BLaER1 treated with 17β-estradiol and CSF1 and Interleukin-3, amounts not matched to agents 10 nM and 100 nM (cell line): ENCODE results near the gene IFNK.
A peak's percentile ranks its signal among the peaks of the same experiment; 100 is the strongest.

Source experiments
- H3K27ac ChIP-seq, 11 experiments: shearing (Covaris generic); formaldehyde crosslinking; 2 replicates each; pipeline ENCODE4 v1.8.1; 2022
- H3K27me3 ChIP-seq, 11 experiments: shearing (Covaris generic); formaldehyde crosslinking; 2 replicates each; pipeline ENCODE4 v1.8.1; 2022
- H3K36me3 ChIP-seq, 11 experiments: shearing (Covaris generic); formaldehyde crosslinking; 2 replicates each; pipeline ENCODE4 v1.8.1; 2022
- H3K4me1 ChIP-seq, 10 experiments: shearing (Covaris generic); formaldehyde crosslinking; 2 replicates each; pipeline ENCODE4 v1.8.1; 2022
- H3K4me2 ChIP-seq, 11 experiments: shearing (Covaris generic); formaldehyde crosslinking; 2 replicates each; pipeline ENCODE4 v1.8.1; 2022
- H3K4me3 ChIP-seq, 10 experiments: shearing (Covaris generic); formaldehyde crosslinking; 2 replicates each; pipeline ENCODE4 v1.8.1; 2022
- H3K9ac ChIP-seq, 11 experiments: shearing (Covaris generic); formaldehyde crosslinking; 2 replicates each; pipeline ENCODE4 v1.8.1; 2022
- H3K9me3 ChIP-seq, 11 experiments: shearing (Covaris generic); formaldehyde crosslinking; replicated peaks in 1 of 11; 2 replicates each; pipeline ENCODE4 v1.8.1; 2022
- H4K20me1 ChIP-seq, 11 experiments: shearing (Covaris generic); formaldehyde crosslinking; 2 replicates each; pipeline ENCODE4 v1.8.1; 2022
- Cebpa-rat ChIP-seq, 11 experiments: shearing (Covaris generic); IDR thresholded peaks; 2 replicates each; pipeline ENCODE4 v1.8.1; 2022

The IFNK gene, protein sequence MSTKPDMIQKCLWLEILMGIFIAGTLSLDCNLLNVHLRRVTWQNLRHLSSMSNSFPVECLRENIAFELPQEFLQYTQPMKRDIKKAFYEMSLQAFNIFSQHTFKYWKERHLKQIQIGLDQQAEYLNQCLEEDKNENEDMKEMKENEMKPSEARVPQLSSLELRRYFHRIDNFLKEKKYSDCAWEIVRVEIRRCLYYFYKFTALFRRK

DNA sequence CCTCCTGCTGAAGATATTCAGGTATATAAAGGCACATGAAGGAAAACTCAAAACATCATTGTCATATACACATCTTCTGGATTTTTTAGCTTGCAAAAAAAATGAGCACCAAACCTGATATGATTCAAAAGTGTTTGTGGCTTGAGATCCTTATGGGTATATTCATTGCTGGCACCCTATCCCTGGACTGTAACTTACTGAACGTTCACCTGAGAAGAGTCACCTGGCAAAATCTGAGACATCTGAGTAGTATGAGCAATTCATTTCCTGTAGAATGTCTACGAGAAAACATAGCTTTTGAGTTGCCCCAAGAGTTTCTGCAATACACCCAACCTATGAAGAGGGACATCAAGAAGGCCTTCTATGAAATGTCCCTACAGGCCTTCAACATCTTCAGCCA lies at the start of gene IFNK:
Gene IFNK, plus strand, starts transcription at position 55 of the 400 bp plus-strand sequence. Its CDS starts 47 bp downstream, at position 102.
- H3K27ac ChIP-seq: no peak within 1 kb of the TSS
- H4K20me1 ChIP-seq: peaks cover 0 to 73% (median 0%) of the 10 kb centered on the region in 11 experiments; a peak in 2 of 22 replicates
- TF ChIP-seq Cebpa-rat (IDR thresholded peaks at IDR 0.05): no peak
- peak within 1 kb of the TSS in 5 of 11 experiments; percentile 34 to 53 (median 44); a peak in 10 of 22 replicates for H3K4me2 ChIP-seq
- no peaks in the 10 kb centered on the region for H3K9me3 ChIP-seq
- H3K4me1 ChIP-seq: peaks cover 6 to 37% (median 12%) of the 10 kb centered on the region in 10 experiments; a peak in 19 of 20 replicates
- no peak within 1 kb of the TSS for H3K9ac ChIP-seq
- H3K4me3 ChIP-seq: no peak within 1 kb of the TSS
- peaks cover 6 to 16% (median 11%) of the 10 kb centered on the region in 11 experiments; a peak in 18 of 22 replicates for H3K27me3 ChIP-seq
- H3K36me3 ChIP-seq: peaks cover 0 to 42% (median 0%) of the 10 kb centered on the region in 11 experiments; a peak in 2 of 22 replicates

DNA sequence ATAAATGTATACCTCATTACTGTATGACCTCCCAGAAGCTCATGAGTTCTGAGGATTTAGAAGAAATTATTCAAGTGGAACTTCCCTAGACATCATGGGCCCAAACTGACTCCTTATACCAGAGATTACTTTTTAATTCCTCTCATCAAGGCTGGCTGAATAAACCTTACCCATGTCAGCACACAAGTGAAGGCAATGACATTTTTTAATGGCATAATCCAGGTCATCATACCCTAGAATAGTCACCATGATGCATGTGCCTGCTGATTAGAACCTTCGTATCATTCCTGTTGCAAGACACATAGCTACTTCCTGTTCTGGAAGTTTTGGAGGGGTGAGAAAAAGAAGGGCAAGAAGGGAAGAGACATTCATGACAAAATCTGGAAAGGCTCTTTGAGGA lies 49.8 kb upstream of the IFNK start:
- peak overlapping the region in 7 of 11 experiments; percentile 4 to 81 (median 71); a peak in 14 of 22 replicates for H3K4me2 ChIP-seq
- H3K27ac ChIP-seq: peak overlapping the region in 2 of 11 experiments; percentile 20 to 45; a peak in 4 of 22 replicates
- peaks cover 13 to 28% (median 19%) of the 10 kb centered on the region in 11 experiments for H3K9me3 ChIP-seq
- no peak overlapping the region for H3K4me3 ChIP-seq
- peaks cover 45 to 89% (median 55%) of the 10 kb centered on the region in 10 experiments for H3K4me1 ChIP-seq
- H3K9ac ChIP-seq: no peak overlapping the region
- no peaks in the 10 kb centered on the region for H3K27me3 ChIP-seq
- no peaks in the 10 kb centered on the region for H4K20me1 ChIP-seq
- TF ChIP-seq Cebpa-rat (IDR thresholded peaks at IDR 0.05): no peak
- peaks cover 0 to 20% (median 0%) of the 10 kb centered on the region in 11 experiments; a peak in 4 of 22 replicates for H3K36me3 ChIP-seq

- no peak for TF ChIP-seq Cebpa-rat (IDR thresholded peaks at IDR 0.05)
- Histone ChIP-seq H3K9me3 (peaks cover 17 to 36% (median 26%) of the 10 kb centered on the region in 11 experiments), H3K9ac (no peak overlapping the region), H3K27me3 (no peaks in the 10 kb centered on the region), H3K27ac (peak overlapping the region in 1 of 11 experiments; percentile 27; a peak in 1 of 22 replicates), H3K36me3 (peaks cover 0 to 20% (median 0%) of the 10 kb centered on the region in 11 experiments; a peak in 4 of 22 replicates), H4K20me1 (no peaks in the 10 kb centered on the region), H3K4me1 (peaks cover 43 to 89% (median 54%) of the 10 kb centered on the region in 10 experiments), H3K4me2 (peak overlapping the region in 4 of 11 experiments; percentile 41 to 81 (median 74); a peak in 7 of 22 replicates), H3K4me3 (no peak overlapping the region)
Measured at GRCh38 chr9:27475057-27475595, 49.0 kb upstream of the IFNK start.

DNA sequence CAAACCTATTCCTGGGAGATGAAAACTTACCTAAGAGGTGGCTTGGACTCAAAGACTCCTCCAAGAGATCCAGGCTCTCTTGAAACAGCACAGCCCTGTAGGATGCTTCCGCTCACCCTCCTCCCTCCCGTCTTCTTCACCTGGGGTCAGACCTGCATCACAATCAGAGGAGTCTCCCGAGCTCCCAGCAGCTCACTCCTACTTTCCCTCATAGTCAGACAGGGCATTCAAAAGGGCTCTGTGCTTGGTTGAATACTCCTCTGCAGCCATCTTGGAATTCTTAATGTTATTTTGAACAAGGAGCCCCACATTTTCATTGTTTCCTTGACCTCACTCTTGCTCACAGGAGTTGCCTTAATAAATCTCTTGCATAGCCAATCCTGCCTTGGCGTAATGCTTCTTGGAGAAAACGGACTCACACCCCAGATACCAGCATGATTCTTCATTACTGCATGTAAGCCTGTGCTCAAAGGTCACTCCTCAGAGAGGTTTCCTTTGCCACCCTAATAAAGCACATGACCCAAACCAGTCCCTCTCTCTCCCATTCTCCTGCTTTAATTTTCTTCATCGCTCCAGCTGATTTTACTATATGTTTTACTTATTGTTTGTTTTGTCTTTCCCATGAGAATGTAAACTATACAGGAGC lies 47.1 kb upstream of the IFNK start:
- Histone ChIP-seq H3K4me2 (peak overlapping the region in 2 of 11 experiments; percentile 12 to 50; a peak in 3 of 22 replicates), H3K9me3 (peaks cover 17 to 40% (median 29%) of the 10 kb centered on the region in 11 experiments), H3K27me3 (no peaks in the 10 kb centered on the region), H3K9ac (no peak overlapping the region), H3K4me1 (peaks cover 25 to 89% (median 49%) of the 10 kb centered on the region in 10 experiments), H3K27ac (no peak overlapping the region), H4K20me1 (no peaks in the 10 kb centered on the region), H3K36me3 (peaks cover 0 to 20% (median 0%) of the 10 kb centered on the region in 11 experiments; a peak in 4 of 22 replicates), H3K4me3 (no peak overlapping the region)
- no peak for TF ChIP-seq Cebpa-rat (IDR thresholded peaks at IDR 0.05)

DNA sequence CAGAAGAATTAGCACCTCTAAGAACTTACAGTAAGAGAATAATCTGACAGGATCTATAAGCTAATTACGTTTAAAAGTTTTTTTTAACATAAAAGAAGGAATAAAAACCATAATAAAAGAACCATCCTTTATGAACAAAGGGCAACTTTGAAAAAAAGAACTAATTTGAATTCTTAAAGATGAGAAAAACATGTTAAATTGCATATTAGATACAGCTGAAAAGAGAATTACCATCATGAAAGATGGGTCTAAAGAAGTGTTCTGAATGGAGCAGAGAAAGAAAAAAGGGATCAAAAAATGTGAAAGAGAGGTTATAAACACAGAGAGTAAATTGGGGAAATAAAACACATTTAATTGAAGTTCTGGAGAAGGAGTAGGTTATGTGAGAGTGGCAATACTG lies 45.8 kb upstream of the IFNK start:
- peaks cover 0 to 20% (median 0%) of the 10 kb centered on the region in 11 experiments; a peak in 4 of 22 replicates for H3K36me3 ChIP-seq
- no peak overlapping the region; a peak in 1 of 22 replicates for H3K27ac ChIP-seq
- H4K20me1 ChIP-seq: no peaks in the 10 kb centered on the region
- H3K4me3 ChIP-seq: no peak overlapping the region
- no peak overlapping the region for H3K9ac ChIP-seq
- H3K4me2 ChIP-seq: peak overlapping the region in 1 of 11 experiments; percentile 12; a peak in 1 of 22 replicates
- H3K9me3 ChIP-seq: peaks cover 17 to 40% (median 29%) of the 10 kb centered on the region in 11 experiments
- H3K27me3 ChIP-seq: no peaks in the 10 kb centered on the region
- peaks cover 12 to 84% (median 38%) of the 10 kb centered on the region in 10 experiments for H3K4me1 ChIP-seq
- TF ChIP-seq Cebpa-rat (IDR thresholded peaks at IDR 0.05): no peak

- H3K9me3 ChIP-seq: peaks cover 17 to 34% (median 24%) of the 10 kb centered on the region in 11 experiments
- no peak overlapping the region for H3K9ac ChIP-seq
- peaks cover 0 to 12% (median 0%) of the 10 kb centered on the region in 11 experiments; a peak in 4 of 22 replicates for H3K36me3 ChIP-seq
- no peaks in the 10 kb centered on the region for H4K20me1 ChIP-seq
- H3K4me3 ChIP-seq: no peak overlapping the region
- peaks cover 48 to 94% (median 65%) of the 10 kb centered on the region in 10 experiments for H3K4me1 ChIP-seq
- peak overlapping the region in 2 of 11 experiments; percentile 4 to 10; a peak in 2 of 22 replicates for H3K4me2 ChIP-seq
- no peak for TF ChIP-seq Cebpa-rat (IDR thresholded peaks at IDR 0.05)
- H3K27ac ChIP-seq: no peak overlapping the region
- H3K27me3 ChIP-seq: no peaks in the 10 kb centered on the region
Measured at GRCh38 chr9:27482709-27483108, 41.4 kb upstream of the IFNK start.

- Histone ChIP-seq H3K4me3 (no peak overlapping the region), H3K9me3 (peaks cover 8 to 25% (median 15%) of the 10 kb centered on the region in 11 experiments), H3K4me1 (peaks cover 57 to 95% (median 73%) of the 10 kb centered on the region in 10 experiments), H3K9ac (no peak overlapping the region), H3K27ac (no peak overlapping the region), H3K27me3 (no peaks in the 10 kb centered on the region), H3K4me2 (peak overlapping the region; percentile 51 to 87 (median 61)), H3K36me3 (peaks cover 0 to 7% (median 0%) of the 10 kb centered on the region in 11 experiments; a peak in 4 of 22 replicates), H4K20me1 (no peaks in the 10 kb centered on the region)
- TF ChIP-seq Cebpa-rat (IDR thresholded peaks at IDR 0.05): no peak
Measured at GRCh38 chr9:27483576-27483975, 40.5 kb upstream of the IFNK start.

DNA sequence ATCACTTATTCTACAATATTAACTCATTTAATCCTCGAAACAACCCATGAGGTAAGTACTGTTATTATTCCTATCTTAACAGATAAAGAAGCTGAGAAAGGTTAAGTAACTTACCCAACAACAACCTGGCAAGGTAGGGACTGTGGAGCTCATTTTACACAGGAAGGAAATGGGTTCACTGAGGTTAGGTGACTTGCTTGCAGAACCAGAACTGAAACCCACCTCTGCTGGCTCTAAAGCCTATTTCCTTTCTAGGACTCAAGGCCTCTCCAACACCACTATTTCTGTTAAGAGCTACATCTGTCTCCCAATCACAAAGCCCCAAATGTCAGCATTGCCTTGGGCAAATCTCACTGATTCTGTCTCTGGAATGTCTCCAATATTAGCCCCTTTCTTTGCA lies 38.9 kb upstream of the IFNK start:
- peaks cover 0 to 10% (median under 1%) of the 10 kb centered on the region in 11 experiments; a peak in 7 of 22 replicates for H3K9me3 ChIP-seq
- no peak overlapping the region for H3K9ac ChIP-seq
- H3K27ac ChIP-seq: no peak overlapping the region
- peak overlapping the region; percentile 51 to 87 (median 63) for H3K4me2 ChIP-seq
- H3K4me3 ChIP-seq: no peak overlapping the region
- no peaks in the 10 kb centered on the region for H3K27me3 ChIP-seq
- H3K36me3 ChIP-seq: 0 out of 22 replicates have a peak, but pooled peaks cover 0 to 6% (median 0%) of the 10 kb centered on the region in 11 experiments
- H3K4me1 ChIP-seq: peaks cover 66 to 98% (median 83%) of the 10 kb centered on the region in 10 experiments
- no peaks in the 10 kb centered on the region; a peak in 1 of 22 replicates for H4K20me1 ChIP-seq
- TF ChIP-seq Cebpa-rat (IDR thresholded peaks at IDR 0.05): no peak
